K562 (cell line): ENCODE measurements around the gene CEBPE. TPM values are rescaled to one million over a fixed set of nuclear protein-coding genes. Genes with fewer than 3 reads are reported as not detected.

Experiments used
- ARNT ChIP-seq, 2 experiments: fragments of 450-650 bp; IDR thresholded peaks; 2 replicates each; pipeline ENCODE4 v1.6.1; 2016; ENCODE audit warnings: mild to moderate bottlenecking in 1 of 2
- BMI1 ChIP-seq: fragments of 150-350 bp; IDR thresholded peaks from 2 replicates; pipeline ENCODE4 v1.6.1; 2014; ENCODE audit warnings: low read length
- CBFB ChIP-seq: sonication (generic); formaldehyde crosslinking; IDR thresholded peaks from 2 replicates; pipeline ENCODE4 v1.4.0; 2020; ENCODE audit warnings: mild to moderate bottlenecking, missing genetic modification reagents
- COPS2 ChIP-seq: fragments of 450-650 bp; conservative IDR thresholded peaks from 2 replicates; pipeline ENCODE4 v1.6.1; 2016; ENCODE audit warnings: mild to moderate bottlenecking, moderate library complexity
- HEY1 ChIP-seq: fragments of 250-450 bp; sonication (Bioruptor Pico); IDR thresholded peaks from 2 replicates; pipeline ENCODE4 v1.5.0; 2020; ENCODE audit warnings: mild to moderate bottlenecking, moderate library complexity, borderline replicate concordance
- NFYB ChIP-seq: IDR thresholded peaks from 2 replicates; pipeline ENCODE4 v1.6.1; 2011; ENCODE audit warnings: mild to moderate bottlenecking, moderate library complexity; ENCODE audit not compliant: insufficient read length; ENCODE audit errors: extremely low read depth
- NR2C1 ChIP-seq, 2 experiments: fragments of 450-650 bp; IDR thresholded peaks; 2 replicates each; pipeline ENCODE4 v1.6.1; 2017; ENCODE audit warnings: mild to moderate bottlenecking in 2 of 2, antibody characterized with exemption in 1 of 2, inconsistent platforms in 1 of 2, missing compliant biosample characterization in 1 of 2, missing genetic modification characterization in 1 of 2
- RBM14 ChIP-seq: fragments of 200-400 bp; formaldehyde crosslinking; IDR thresholded peaks from 2 replicates; pipeline ENCODE4 v1.6.1; 2018; ENCODE audit warnings: low read depth, mild to moderate bottlenecking, low read length, moderate library complexity, borderline replicate concordance; ENCODE audit not compliant: insufficient read depth
- SLC30A9 ChIP-seq: fragments of 250-450 bp; sonication (Bioruptor Pico); IDR thresholded peaks from 2 replicates; pipeline ENCODE4 v1.8.0; 2022; ENCODE audit warnings: mild to moderate bottlenecking, moderate library complexity
- SNIP1 ChIP-seq: fragments of 450-650 bp; IDR thresholded peaks from 2 replicates; pipeline ENCODE4 v1.7.1; 2017; ENCODE audit warnings: low read depth, mild to moderate bottlenecking
- TAF9B ChIP-seq: fragments of 450-650 bp; IDR thresholded peaks from 2 replicates; pipeline ENCODE4 v1.6.1; 2018; ENCODE audit warnings: mild to moderate bottlenecking; ENCODE audit not compliant: partially characterized antibody
- ZNF311 ChIP-seq: fragments of 250-450 bp; sonication (Bioruptor Pico); IDR thresholded peaks from 2 replicates; pipeline ENCODE4 v1.4.0; 2020; ENCODE audit warnings: mild to moderate bottlenecking, moderate library complexity
- polyA plus RNA-seq, 8 experiments: library from polyadenylated mRNA; depleted of rRNA in 4 of 8; stranded (reverse) in 5 of 8; unstranded in 3 of 8; fragments of >200 nt; fragmentation: Nextera tagmentation in 2 of 8; fragmentation: Illumina TruSeq in 1 of 8; extraction: Ambion mirVana in 2 of 8; extraction: Trizol in 1 of 8; gene quantifications; 2 replicates each; pipeline versions ENCODE4 v1.2.1 to v1.2.3, GENCODE V29; 2011 to 2014; ENCODE audit warnings: inconsistent platforms in 1 of 8, missing spikeins in 1 of 8
- total RNA-seq, 7 experiments: library from RNA; depleted of rRNA in 6 of 7; stranded (reverse); fragments of >200 nt in 6 of 7; fragmentation: Illumina TruSeq in 2 of 7; extraction: Trizol in 2 of 7; gene quantifications; 2 replicates each; pipeline versions ENCODE4 v1.2.1 to v1.2.3, GENCODE V29; 2011 to 2021; ENCODE audit warnings: low replicate concordance in 1 of 7
- TF ChIP-seq, protein P1 (sequence below): sonication (generic); formaldehyde crosslinking; IDR thresholded peaks from 2 replicates; pipeline ENCODE4 v1.8.0; 2022; ENCODE audit warnings: mild to moderate bottlenecking, missing genetic modification reagents
- TF ChIP-seq, protein P2 (sequence below): fragments of 250-450 bp; sonication (Bioruptor Pico); IDR thresholded peaks from 2 replicates; pipeline ENCODE4 v1.4.0; 2020; ENCODE audit warnings: mild to moderate bottlenecking, moderate library complexity
- TF ChIP-seq, protein P3 (sequence below): IDR thresholded peaks from 2 replicates; pipeline ENCODE4 v1.6.1; 2011; ENCODE audit not compliant: insufficient read length; ENCODE audit errors: extremely low read depth
- TF ChIP-seq, protein P4 (sequence below): sonication (generic); formaldehyde crosslinking; IDR thresholded peaks from 2 replicates; pipeline ENCODE4 v1.8.0; 2022; ENCODE audit warnings: mild to moderate bottlenecking, missing genetic modification reagents, borderline replicate concordance
- TF ChIP-seq, protein P5 (sequence below): fragments of 450-650 bp; formaldehyde crosslinking; IDR thresholded peaks from 2 replicates; pipeline ENCODE4 v1.4.0; 2020; ENCODE audit warnings: mild to moderate bottlenecking, mixed read lengths

CEBPE gene
- total and polyA plus RNA-seq, 9 of the 15 experiments (the other 6 are each of a cell fraction or from before 2014, with no cell fraction given), result 0.09 to 0.15 (median 0.13) TPM; not detected in 6

DNA sequence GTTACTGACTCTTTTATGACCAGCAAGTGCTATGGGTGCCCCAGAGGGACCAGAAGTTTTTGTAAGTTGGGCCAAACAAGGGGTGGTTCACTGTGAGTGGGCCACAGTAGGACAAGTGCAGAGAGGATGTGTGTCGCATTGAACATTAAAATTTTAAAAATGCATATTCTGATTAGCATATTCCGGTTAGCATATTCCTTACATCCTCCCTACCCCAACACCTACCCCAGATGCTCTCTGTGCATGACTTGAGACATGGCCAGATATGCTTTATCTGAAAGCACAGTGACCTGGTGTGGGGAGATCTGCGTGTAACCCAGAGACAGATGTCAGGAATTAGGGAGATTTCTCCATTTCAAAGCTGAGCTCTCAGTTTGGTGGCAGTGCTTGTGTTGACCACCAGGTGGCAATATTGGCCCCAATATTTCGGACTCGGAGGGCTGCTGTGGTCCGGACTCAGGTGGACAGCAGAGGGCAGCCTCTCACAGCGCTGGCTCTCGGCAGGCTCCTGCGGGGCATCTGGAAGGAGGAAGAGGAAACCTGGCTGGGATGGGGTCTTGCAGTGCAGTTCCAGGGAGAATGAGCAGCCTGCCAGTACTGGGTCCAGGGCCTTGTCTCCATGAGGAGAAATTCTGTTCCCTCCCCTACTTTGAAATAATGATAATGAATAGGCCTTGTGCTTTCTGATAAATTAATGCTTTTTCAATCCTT, 1.6 kb upstream of the CEBPE start (continued):
- TF ChIP-seq, protein P1, sequence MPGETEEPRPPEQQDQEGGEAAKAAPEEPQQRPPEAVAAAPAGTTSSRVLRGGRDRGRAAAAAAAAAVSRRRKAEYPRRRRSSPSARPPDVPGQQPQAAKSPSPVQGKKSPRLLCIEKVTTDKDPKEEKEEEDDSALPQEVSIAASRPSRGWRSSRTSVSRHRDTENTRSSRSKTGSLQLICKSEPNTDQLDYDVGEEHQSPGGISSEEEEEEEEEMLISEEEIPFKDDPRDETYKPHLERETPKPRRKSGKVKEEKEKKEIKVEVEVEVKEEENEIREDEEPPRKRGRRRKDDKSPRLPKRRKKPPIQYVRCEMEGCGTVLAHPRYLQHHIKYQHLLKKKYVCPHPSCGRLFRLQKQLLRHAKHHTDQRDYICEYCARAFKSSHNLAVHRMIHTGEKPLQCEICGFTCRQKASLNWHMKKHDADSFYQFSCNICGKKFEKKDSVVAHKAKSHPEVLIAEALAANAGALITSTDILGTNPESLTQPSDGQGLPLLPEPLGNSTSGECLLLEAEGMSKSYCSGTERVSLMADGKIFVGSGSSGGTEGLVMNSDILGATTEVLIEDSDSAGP (CRISPR knock-in tag), result no peak
- TF ChIP-seq NFYB, result no peak
- TF ChIP-seq, protein P2, sequence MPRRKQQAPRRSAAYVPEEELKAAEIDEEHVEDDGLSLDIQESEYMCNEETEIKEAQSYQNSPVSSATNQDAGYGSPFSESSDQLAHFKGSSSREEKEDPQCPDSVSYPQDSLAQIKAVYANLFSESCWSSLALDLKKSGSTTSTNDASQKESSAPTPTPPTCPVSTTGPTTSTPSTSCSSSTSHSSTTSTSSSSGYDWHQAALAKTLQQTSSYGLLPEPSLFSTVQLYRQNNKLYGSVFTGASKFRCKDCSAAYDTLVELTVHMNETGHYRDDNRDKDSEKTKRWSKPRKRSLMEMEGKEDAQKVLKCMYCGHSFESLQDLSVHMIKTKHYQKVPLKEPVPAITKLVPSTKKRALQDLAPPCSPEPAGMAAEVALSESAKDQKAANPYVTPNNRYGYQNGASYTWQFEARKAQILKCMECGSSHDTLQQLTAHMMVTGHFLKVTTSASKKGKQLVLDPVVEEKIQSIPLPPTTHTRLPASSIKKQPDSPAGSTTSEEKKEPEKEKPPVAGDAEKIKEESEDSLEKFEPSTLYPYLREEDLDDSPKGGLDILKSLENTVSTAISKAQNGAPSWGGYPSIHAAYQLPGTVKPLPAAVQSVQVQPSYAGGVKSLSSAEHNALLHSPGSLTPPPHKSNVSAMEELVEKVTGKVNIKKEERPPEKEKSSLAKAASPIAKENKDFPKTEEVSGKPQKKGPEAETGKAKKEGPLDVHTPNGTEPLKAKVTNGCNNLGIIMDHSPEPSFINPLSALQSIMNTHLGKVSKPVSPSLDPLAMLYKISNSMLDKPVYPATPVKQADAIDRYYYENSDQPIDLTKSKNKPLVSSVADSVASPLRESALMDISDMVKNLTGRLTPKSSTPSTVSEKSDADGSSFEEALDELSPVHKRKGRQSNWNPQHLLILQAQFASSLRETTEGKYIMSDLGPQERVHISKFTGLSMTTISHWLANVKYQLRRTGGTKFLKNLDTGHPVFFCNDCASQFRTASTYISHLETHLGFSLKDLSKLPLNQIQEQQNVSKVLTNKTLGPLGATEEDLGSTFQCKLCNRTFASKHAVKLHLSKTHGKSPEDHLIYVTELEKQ (CRISPR knock-in tag), result no peak
- TF ChIP-seq CBFB, result peak; percentile 67; the same call in 1 of the 2 replicates
- TF ChIP-seq ZNF311 (CRISPR knock-in tag), result no peak
- TF ChIP-seq TAF9B, result no peak
- TF ChIP-seq, protein P3, sequence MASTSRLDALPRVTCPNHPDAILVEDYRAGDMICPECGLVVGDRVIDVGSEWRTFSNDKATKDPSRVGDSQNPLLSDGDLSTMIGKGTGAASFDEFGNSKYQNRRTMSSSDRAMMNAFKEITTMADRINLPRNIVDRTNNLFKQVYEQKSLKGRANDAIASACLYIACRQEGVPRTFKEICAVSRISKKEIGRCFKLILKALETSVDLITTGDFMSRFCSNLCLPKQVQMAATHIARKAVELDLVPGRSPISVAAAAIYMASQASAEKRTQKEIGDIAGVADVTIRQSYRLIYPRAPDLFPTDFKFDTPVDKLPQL, result no peak
- TF ChIP-seq, protein P4, sequence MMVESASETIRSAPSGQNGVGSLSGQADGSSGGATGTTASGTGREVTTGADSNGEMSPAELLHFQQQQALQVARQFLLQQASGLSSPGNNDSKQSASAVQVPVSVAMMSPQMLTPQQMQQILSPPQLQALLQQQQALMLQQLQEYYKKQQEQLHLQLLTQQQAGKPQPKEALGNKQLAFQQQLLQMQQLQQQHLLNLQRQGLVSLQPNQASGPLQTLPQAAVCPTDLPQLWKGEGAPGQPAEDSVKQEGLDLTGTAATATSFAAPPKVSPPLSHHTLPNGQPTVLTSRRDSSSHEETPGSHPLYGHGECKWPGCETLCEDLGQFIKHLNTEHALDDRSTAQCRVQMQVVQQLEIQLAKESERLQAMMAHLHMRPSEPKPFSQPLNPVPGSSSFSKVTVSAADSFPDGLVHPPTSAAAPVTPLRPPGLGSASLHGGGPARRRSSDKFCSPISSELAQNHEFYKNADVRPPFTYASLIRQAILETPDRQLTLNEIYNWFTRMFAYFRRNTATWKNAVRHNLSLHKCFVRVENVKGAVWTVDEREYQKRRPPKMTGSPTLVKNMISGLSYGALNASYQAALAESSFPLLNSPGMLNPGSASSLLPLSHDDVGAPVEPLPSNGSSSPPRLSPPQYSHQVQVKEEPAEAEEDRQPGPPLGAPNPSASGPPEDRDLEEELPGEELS (CRISPR knock-in tag), result no peak
- no peak for TF ChIP-seq SLC30A9
- TF ChIP-seq RBM14, result no peak
- TF ChIP-seq COPS2, result no peak
- TF ChIP-seq ARNT (IDR thresholded peaks at IDR 0.05), result peak in 1 of 2 experiments; percentile 92; a peak in 2 of 4 replicates
- TF ChIP-seq, protein P5, sequence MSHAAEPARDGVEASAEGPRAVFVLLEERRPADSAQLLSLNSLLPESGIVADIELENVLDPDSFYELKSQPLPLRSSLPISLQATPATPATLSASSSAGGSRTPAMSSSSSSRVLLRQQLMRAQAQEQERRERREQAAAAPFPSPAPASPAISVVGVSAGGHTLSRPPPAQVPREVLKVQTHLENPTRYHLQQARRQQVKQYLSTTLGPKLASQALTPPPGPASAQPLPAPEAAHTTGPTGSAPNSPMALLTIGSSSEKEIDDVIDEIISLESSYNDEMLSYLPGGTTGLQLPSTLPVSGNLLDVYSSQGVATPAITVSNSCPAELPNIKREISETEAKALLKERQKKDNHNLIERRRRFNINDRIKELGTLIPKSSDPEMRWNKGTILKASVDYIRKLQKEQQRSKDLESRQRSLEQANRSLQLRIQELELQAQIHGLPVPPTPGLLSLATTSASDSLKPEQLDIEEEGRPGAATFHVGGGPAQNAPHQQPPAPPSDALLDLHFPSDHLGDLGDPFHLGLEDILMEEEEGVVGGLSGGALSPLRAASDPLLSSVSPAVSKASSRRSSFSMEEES (CRISPR knock-in tag), result no peak
- peak; percentile 45; the same call in 1 of the 2 replicates for TF ChIP-seq NR2C1 (IDR thresholded peaks at IDR 0.05)
- peak; percentile 38; the same call in 1 of the 2 replicates for TF ChIP-seq NR2C1 (tag; IDR thresholded peaks at IDR 0.05)
- no peak for TF ChIP-seq BMI1
- no peak for TF ChIP-seq HEY1
- no peak for TF ChIP-seq SNIP1
